HEK293 (cell line): ENCODE data around the gene MAGEA9B.
A peak's percentile ranks its signal among the peaks of the same experiment; 100 is the strongest.

Experiments
- CTCF ChIA-PET: fragments of 350-600 bp; formaldehyde crosslinking; extraction: SDS; loops from one replicate; lab custom pipeline; 2021; ENCODE audit warnings: antibody characterized with exemption; lab: Yijun Ruan, JAX
- POLR2A ChIA-PET: fragments of 300-600 bp; formaldehyde crosslinking; extraction: SDS; loops from one replicate; lab custom pipeline; 2020; ENCODE audit warnings: antibody characterized with exemption, inconsistent platforms; lab: Yijun Ruan, JAX
- H3K27ac ChIP-seq: fragments of 200-500 bp; sonication (Bioruptor generic); 2 replicates; pipeline ENCODE4 v1.5.1; 2014; ENCODE audit warnings: low read depth, low read length, control low read depth, inconsistent platforms; ENCODE audit errors: extremely low read depth
- H3K36me3 ChIP-seq, 2 experiments: fragments of 200-500 bp in 1 of 2; sonication (Bioruptor generic) in 1 of 2; 1 replicate in 1 of 2; 2 replicates in 1 of 2; pipeline ENCODE4 v1.5.1; 2014 to 2017; ENCODE audit warnings: inconsistent platforms in 2 of 2, low read length in 2 of 2; ENCODE audit not compliant: control insufficient read depth in 2 of 2, insufficient read depth in 1 of 2
- H3K4me1 ChIP-seq: fragments of 200-500 bp; sonication (Bioruptor generic); 2 replicates; pipeline ENCODE4 v1.5.1; 2014; ENCODE audit warnings: mild to moderate bottlenecking, low read length, inconsistent platforms; ENCODE audit not compliant: control insufficient read depth, insufficient read depth
- H3K4me3 ChIP-seq: 2 replicates; pipeline ENCODE4 v1.5.1; 2011; ENCODE audit warnings: low read depth, mild to moderate bottlenecking, control low read depth, low read length, moderate library complexity
- H3K9me3 ChIP-seq: fragments of 200-500 bp; sonication (Bioruptor generic); 2 replicates; pipeline ENCODE4 v1.5.1; 2014; ENCODE audit warnings: low read depth, low read length, inconsistent platforms; ENCODE audit not compliant: control insufficient read depth, insufficient read depth
- GLIS1 ChIP-seq: fragments of 450-650 bp; formaldehyde crosslinking; IDR thresholded peaks from 2 replicates; pipeline ENCODE4 v1.5.1; 2016; ENCODE audit warnings: missing biosample characterization, missing genetic modification characterization
- HOXC10 ChIP-seq: sonication (generic); formaldehyde crosslinking; IDR thresholded peaks from 2 replicates; pipeline ENCODE4 v1.8.1; 2023; ENCODE audit warnings: mild to moderate bottlenecking, missing genetic modification reagents
- PRDM10 ChIP-seq: fragments of 450-650 bp; formaldehyde crosslinking; IDR thresholded peaks from 2 replicates; pipeline ENCODE4 v1.5.1; 2016; ENCODE audit warnings: missing biosample characterization, missing genetic modification characterization
- SP3 ChIP-seq: fragments of 450-650 bp; formaldehyde crosslinking; IDR thresholded peaks from 2 replicates; pipeline ENCODE4 v1.5.1; 2016; ENCODE audit warnings: missing biosample characterization, missing genetic modification characterization
- ZBTB6 ChIP-seq: fragments of 450-650 bp; formaldehyde crosslinking; IDR thresholded peaks from 2 replicates; pipeline ENCODE4 v1.5.1; 2017; ENCODE audit warnings: missing biosample characterization, missing genetic modification characterization
- ZFP37 ChIP-seq: fragments of 450-650 bp; formaldehyde crosslinking; IDR thresholded peaks from 2 replicates; pipeline ENCODE4 v1.5.1; 2016; ENCODE audit warnings: missing biosample characterization, missing genetic modification characterization
- ZFP69B ChIP-seq: fragments of 450-650 bp; formaldehyde crosslinking; IDR thresholded peaks from 2 replicates; pipeline ENCODE4 v1.5.1; 2016; ENCODE audit warnings: missing biosample characterization, missing genetic modification characterization
- ZNF10 ChIP-seq: fragments of 450-650 bp; formaldehyde crosslinking; IDR thresholded peaks from 2 replicates; pipeline ENCODE4 v1.5.1; 2017; ENCODE audit warnings: missing biosample characterization, missing genetic modification characterization
- ZNF174 ChIP-seq: fragments of 450-650 bp; formaldehyde crosslinking; IDR thresholded peaks from 2 replicates; pipeline ENCODE4 v1.5.0; 2017; ENCODE audit warnings: missing biosample characterization, mild to moderate bottlenecking, missing genetic modification characterization
- ZNF18 ChIP-seq: fragments of 450-650 bp; formaldehyde crosslinking; IDR thresholded peaks from 2 replicates; pipeline ENCODE4 v1.5.1; 2016; ENCODE audit warnings: missing biosample characterization, missing genetic modification characterization
- ZNF19 ChIP-seq: fragments of 450-650 bp; formaldehyde crosslinking; IDR thresholded peaks from 2 replicates; pipeline ENCODE4; 2016; ENCODE audit warnings: missing biosample characterization, missing genetic modification characterization, low read depth
- ZNF24 ChIP-seq: fragments of 450-650 bp; formaldehyde crosslinking; IDR thresholded peaks from 2 replicates; pipeline ENCODE4 v1.5.1; 2016; ENCODE audit warnings: missing biosample characterization, missing genetic modification characterization
- ZNF341 ChIP-seq: fragments of 450-650 bp; formaldehyde crosslinking; IDR thresholded peaks from 2 replicates; pipeline ENCODE4; 2016; ENCODE audit warnings: low read depth, missing biosample characterization, missing genetic modification characterization
- ZNF362 ChIP-seq: fragments of 450-650 bp; formaldehyde crosslinking; IDR thresholded peaks from 2 replicates; pipeline ENCODE4 v1.5.1; 2016; ENCODE audit warnings: missing biosample characterization, missing genetic modification characterization
- ZNF658 ChIP-seq: fragments of 450-650 bp; formaldehyde crosslinking; IDR thresholded peaks from 2 replicates; pipeline ENCODE4; 2016; ENCODE audit warnings: missing biosample characterization, missing genetic modification characterization
- ZNF664 ChIP-seq: fragments of 450-650 bp; formaldehyde crosslinking; IDR thresholded peaks from 2 replicates; pipeline ENCODE4 v1.5.1; 2016; ENCODE audit warnings: missing biosample characterization, missing genetic modification characterization
- ZNF777 ChIP-seq: fragments of 450-650 bp; formaldehyde crosslinking; IDR thresholded peaks from 2 replicates; pipeline ENCODE4 v1.5.1; 2017; ENCODE audit warnings: missing biosample characterization, missing genetic modification characterization, borderline replicate concordance
- ZNF792 ChIP-seq: fragments of 450-650 bp; formaldehyde crosslinking; IDR thresholded peaks from 2 replicates; pipeline ENCODE4 v1.5.1; 2016; ENCODE audit warnings: missing biosample characterization, missing genetic modification characterization

The MAGEA9B gene

GRCh38 chrX:149568701-149569296 is 18.5 kb downstream of the MAGEA9B start (continued):
- no peak for TF ChIP-seq ZNF174
- TF ChIP-seq ZNF792 (tag by site-specific recombination), result no peak
- no peak for TF ChIP-seq ZNF658
- TF ChIP-seq ZNF362, result no peak
- no peak for TF ChIP-seq ZNF24 (tag by site-specific recombination)
- no peak for TF ChIP-seq ZFP69B (tag by site-specific recombination)

- TF ChIP-seq PRDM10 (tag by site-specific recombination) (peak; percentile 40), ZNF664 (tag by site-specific recombination) (no peak), ZNF18 (tag by site-specific recombination) (no peak), ZBTB6 (no peak), ZNF10 (tag by site-specific recombination) (no peak), GLIS1 (tag by site-specific recombination) (peak; percentile 58), HOXC10 (CRISPR knock-in tag) (no peak), ZNF777 (tag by site-specific recombination) (no peak), ZFP37 (tag by site-specific recombination) (no peak), ZNF19 (no peak), SP3 (tag by site-specific recombination) (no peak), ZNF341 (peak; percentile 34; the same call in 1 of the 2 replicates)
- ChIA-PET CTCF (interaction anchor here (1.0 kb wide), 1 partner anchor 40 kb away, joined by 3 read pairs; no protein-coding TSS in a partner anchor), POLR2A (no interaction called here)
- Histone ChIP-seq H3K4me3 (no peak overlapping the region), H3K4me1 (peaks cover 16% of the 10 kb centered on the region), H3K36me3 (no peaks in the 10 kb centered on the region), H3K9me3 (no peaks in the 10 kb centered on the region), H3K27ac (no peak overlapping the region)
Observed at GRCh38 chrX:149567621-149568417, 19.4 kb downstream of the MAGEA9B start.
